SK-N-MC (cell line): ENCODE data around the gene TMEM60.
A peak's percentile ranks its signal among the peaks of the same experiment; 100 is the strongest.
"Not testable (repeated sequence)": the region's sequence is repeated elsewhere in the genome, so short reads cannot be mapped to it uniquely, and the experiment has no call there.

ENCODE experiments used
- DNase-seq: peaks from one replicate; pipeline ENCODE4 v3.0.0-alpha.2; 2011; ENCODE audit warnings: low read depth, low spot score
- H3K27ac ChIP-seq: fragments of 200-600 bp; sonication (generic); 2 replicates; pipeline ENCODE4 v1.5.1; 2016; ENCODE audit warnings: mixed run types
- H3K36me3 ChIP-seq: fragments of 200-600 bp; sonication (generic); 2 replicates; pipeline ENCODE4 v1.6.1; 2017; ENCODE audit warnings: antibody characterized with exemption, low read length, mixed read lengths; ENCODE audit not compliant: insufficient read depth
- H3K4me3 ChIP-seq: fragments of 200-600 bp; sonication (generic); 2 replicates; pipeline ENCODE4 v1.5.1; 2016
- H3K9ac ChIP-seq: fragments of 200-600 bp; sonication (generic); 2 replicates; pipeline ENCODE4 v1.8.0; 2017; ENCODE audit warnings: mixed run types, mixed read lengths; ENCODE audit not compliant: insufficient read length
- H3K9me3 ChIP-seq: fragments of 200-600 bp; sonication (generic); 2 replicates; pipeline ENCODE4 v1.6.1; 2017; ENCODE audit warnings: low read depth, mild to moderate bottlenecking, antibody characterized with exemption, low read length, moderate library complexity, mixed read lengths
- EZH2 ChIP-seq: fragments of 200-600 bp; sonication (generic); IDR thresholded peaks from one replicate; pipeline ENCODE4 v1.6.1; 2017; ENCODE audit warnings: antibody characterized with exemption
- FOXP2 ChIP-seq: optimal IDR thresholded peaks from 2 replicates; pipeline ENCODE3; 2011; ENCODE audit warnings: mild to moderate bottlenecking, moderate library complexity; ENCODE audit not compliant: insufficient read depth; ENCODE audit errors: extremely low read length, control extremely low read depth
- POLR2AphosphoS5 ChIP-seq: IDR thresholded peaks from 2 replicates; pipeline ENCODE4 v1.6.1; 2012; ENCODE audit warnings: mild to moderate bottlenecking, low read depth, low read length, borderline replicate concordance

The TMEM60 gene

GRCh38 chr7:77798394-77799077 is at the start of gene TMEM60, which contains the start of gene PHTF2:
TSS of gene TMEM60 (minus strand) at chr7:77798434. CDS start at chr7:77794373, 4,061 bp downstream.
TSS of gene PHTF2 (plus strand) at chr7:77798773.
- H3K9me3 ChIP-seq: no peaks in the 10 kb centered on the region
- peaks cover 11% of the 10 kb centered on the region; the same call in 1 of the 2 replicates for H3K36me3 ChIP-seq
- H3K9ac ChIP-seq: peak within 1 kb of the TSS; percentile 94
- peak; percentile 95 for DNase-seq
- H3K4me3 ChIP-seq: peak within 1 kb of the TSS; percentile 100
- TF ChIP-seq EZH2: no peak
- TF ChIP-seq POLR2AphosphoS5: peak; percentile 73
- peak; percentile 94 for TF ChIP-seq FOXP2
- H3K27ac ChIP-seq: peak within 1 kb of the TSS; percentile 74

- TF ChIP-seq POLR2AphosphoS5: no peak
- no peak for TF ChIP-seq FOXP2
- no peak for TF ChIP-seq EZH2
- Histone ChIP-seq H3K36me3 (no peaks in the 10 kb centered on the region), H3K4me3 (no peak overlapping the region), H3K27ac (no peak overlapping the region), H3K9ac (no peak overlapping the region), H3K9me3 (no peaks in the 10 kb centered on the region)
- DNase-seq: no peak
These were observed 48.3 kb upstream of the TMEM60 start for GRCh38 chr7:77846317-77847092.

GRCh38 chr7:77843194-77843593 is 45.0 kb upstream of the TMEM60 start:
- TF ChIP-seq EZH2 (no peak), FOXP2 (no peak), POLR2AphosphoS5 (no peak)
- Histone ChIP-seq H3K9ac (no peak overlapping the region), H3K36me3 (no peaks in the 10 kb centered on the region), H3K27ac (no peak overlapping the region), H3K4me3 (no peak overlapping the region), H3K9me3 (no peaks in the 10 kb centered on the region)
- no peak for DNase-seq

- Histone ChIP-seq H3K27ac (no peak overlapping the region), H3K9ac (no peak overlapping the region), H3K4me3 (no peak overlapping the region), H3K9me3 (no peaks in the 10 kb centered on the region), H3K36me3 (peaks cover 4% of the 10 kb centered on the region; the same call in 1 of the 2 replicates)
- TF ChIP-seq POLR2AphosphoS5: no peak
- no peak for DNase-seq
These were observed 41.7 kb upstream of the TMEM60 start for GRCh38 chr7:77839919-77840318.

- no peak for DNase-seq
- H3K27ac ChIP-seq: no peak overlapping the region
- peaks cover 4% of the 10 kb centered on the region; the same call in 1 of the 2 replicates for H3K36me3 ChIP-seq
- no peak overlapping the region for H3K9ac ChIP-seq
- H3K4me3 ChIP-seq: 0 out of 2 replicates have a peak overlapping the region, but pooled peaks have one; percentile 8
- no peaks in the 10 kb centered on the region for H3K9me3 ChIP-seq
- TF ChIP-seq EZH2 (no peak), FOXP2 (no peak), POLR2AphosphoS5 (no peak)
These were observed 40.8 kb upstream of the TMEM60 start for GRCh38 chr7:77838929-77839491.

GRCh38 chr7:77837966-77838365 is 39.7 kb upstream of the TMEM60 start:
- TF ChIP-seq POLR2AphosphoS5: no peak
- no peak for TF ChIP-seq EZH2
- no peak for TF ChIP-seq FOXP2
- H3K4me3 ChIP-seq: no peak overlapping the region

GRCh38 chr7:77837275-77837674 is 39.0 kb upstream of the TMEM60 start:
- H3K27ac ChIP-seq: no peak overlapping the region
- H3K4me3 ChIP-seq: no peak overlapping the region
- DNase-seq: no peak
- TF ChIP-seq POLR2AphosphoS5 (no peak), EZH2 (no peak), FOXP2 (no peak)
- H3K9ac ChIP-seq: no peak overlapping the region
- peaks cover 4% of the 10 kb centered on the region; the same call in 1 of the 2 replicates for H3K36me3 ChIP-seq
- no peaks in the 10 kb centered on the region for H3K9me3 ChIP-seq

More at GRCh38 chr7:77837966-77838365, 39.7 kb upstream of the TMEM60 start:
- no peak overlapping the region for H3K27ac ChIP-seq
- H3K9me3 ChIP-seq: no peaks in the 10 kb centered on the region
- DNase-seq: no peak
- H3K36me3 ChIP-seq: peaks cover 4% of the 10 kb centered on the region; the same call in 1 of the 2 replicates
- no peak overlapping the region for H3K9ac ChIP-seq

- not testable (repeated sequence) for H3K27ac ChIP-seq, H3K9me3 ChIP-seq, H3K36me3 ChIP-seq, H3K9ac ChIP-seq, DNase-seq, H3K4me3 ChIP-seq
These were observed 38.2 kb upstream of the TMEM60 start for GRCh38 chr7:77836425-77836824.
